Measurements from ENCODE around the gene ZNF324. TPM values are rescaled to one million over a fixed set of nuclear protein-coding genes. Genes with fewer than 3 reads are reported as not detected.
"Not testable (repeated sequence)": the region's sequence is repeated elsewhere in the genome, so short reads cannot be mapped to it uniquely, and the experiment has no call there.

The ZNF324 gene
- total RNA-seq, 1 experiment from 2014 or later: 11.6 TPM

GRCh38 chr19:58492265-58492664 is 25.4 kb downstream of the ZNF324 start:
- DNase-seq (ENCODE audit: low spot score): no peak
- in situ Hi-C loops (cut with HindIII; ENCODE audit: low sequenced_read_pairs): no loop called here

- no peak for DNase-seq (ENCODE audit: low spot score)
- in situ Hi-C loops (cut with HindIII; ENCODE audit: low sequenced_read_pairs): no loop called here
These were observed 30.8 kb downstream of the ZNF324 start for GRCh38 chr19:58497634-58498170.

DNA sequence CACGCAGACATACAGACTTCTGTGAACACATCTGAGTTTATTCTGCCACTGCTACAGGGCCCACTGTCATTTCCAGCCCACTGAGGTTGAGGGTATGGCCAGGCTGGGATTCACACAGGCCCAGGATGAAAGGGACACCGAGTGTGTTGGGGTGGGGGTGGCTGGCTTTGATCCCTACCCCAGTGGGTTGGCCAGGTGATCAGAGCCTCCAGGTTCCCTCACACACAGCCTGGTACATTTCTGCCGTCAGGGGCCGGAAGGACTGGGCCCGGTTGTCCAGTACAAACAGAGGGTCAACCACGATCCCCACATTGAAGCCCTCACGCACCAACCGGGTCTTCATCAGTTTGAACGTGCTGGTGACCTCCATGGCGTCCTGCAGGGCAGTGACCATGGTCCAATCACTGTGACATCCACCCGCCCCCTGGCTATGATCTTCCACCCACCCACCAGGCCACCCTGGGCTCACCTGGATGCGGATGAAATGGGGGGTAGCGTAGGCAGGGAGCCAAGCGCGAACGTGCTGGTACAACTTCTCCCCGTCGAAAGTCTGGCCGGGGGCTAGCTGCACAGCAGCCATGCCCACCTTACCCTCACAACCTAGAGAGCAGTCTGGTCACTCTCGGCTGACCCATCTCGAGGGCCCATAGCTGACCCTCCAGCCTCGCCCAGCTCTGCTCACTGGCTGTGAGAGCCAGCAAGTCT is 31.6 kb downstream of the ZNF324 start:
- DNase-seq (ENCODE audit: low spot score): no peak
- in situ Hi-C loops (cut with HindIII; ENCODE audit: low sequenced_read_pairs): no loop called here

DNA sequence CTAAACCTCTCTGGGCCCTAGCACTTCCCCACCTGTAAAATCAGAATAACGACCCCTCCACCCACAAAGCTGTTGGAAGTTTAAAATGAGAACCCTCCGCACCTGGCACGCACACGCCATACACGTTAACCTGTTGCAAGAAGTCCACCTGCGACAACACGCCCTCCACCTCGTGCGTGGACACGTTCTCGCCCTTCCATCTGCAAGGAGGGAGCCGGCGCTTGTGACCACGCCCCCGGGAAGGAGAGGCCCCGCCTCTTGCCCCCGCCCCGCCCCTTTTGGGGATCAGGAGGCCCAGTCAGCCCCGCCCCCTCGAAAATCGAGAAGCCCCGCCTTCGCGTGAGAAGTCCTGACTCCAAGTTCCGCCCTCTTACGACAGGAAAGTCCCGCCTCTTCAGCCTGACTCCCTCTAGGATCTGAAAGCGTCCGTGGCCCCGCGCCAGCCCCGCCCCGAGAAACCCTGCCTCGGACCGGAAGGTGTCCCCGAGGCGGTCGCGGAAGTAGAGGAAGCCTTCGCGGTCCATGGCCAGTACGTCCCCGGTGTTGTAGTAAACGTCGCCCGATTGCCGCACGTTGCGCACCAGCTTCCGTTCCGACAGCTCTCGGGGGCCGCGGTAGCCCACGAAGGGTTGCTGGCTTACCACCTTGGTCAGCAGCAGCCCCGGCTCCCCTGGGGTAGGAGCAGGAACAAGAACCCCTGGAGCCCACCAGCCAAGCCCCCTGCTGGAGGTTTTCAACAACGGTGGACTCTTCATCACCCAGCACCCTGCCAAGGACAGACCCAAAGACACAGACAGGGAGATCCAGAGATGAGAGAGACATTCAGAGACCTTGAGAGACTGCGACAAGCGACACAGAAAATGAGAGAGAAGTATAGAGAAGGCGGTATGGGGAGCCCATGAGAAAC is 32.4 kb downstream of the ZNF324 start:
- in situ Hi-C loops (cut with HindIII; ENCODE audit: low sequenced_read_pairs): no loop called here
- peak; percentile 99 for DNase-seq (ENCODE audit: low spot score)

GRCh38 chr19:58500242-58500641 is 33.4 kb downstream of the ZNF324 start:
- in situ Hi-C loops (cut with HindIII; ENCODE audit: low sequenced_read_pairs): no loop called here
- no peak for DNase-seq (ENCODE audit: low spot score)

- in situ Hi-C loops (cut with HindIII; ENCODE audit: low sequenced_read_pairs): not testable (repeated sequence)
These were observed 40.8 kb downstream of the ZNF324 start for GRCh38 chr19:58507602-58508223.

DNA sequence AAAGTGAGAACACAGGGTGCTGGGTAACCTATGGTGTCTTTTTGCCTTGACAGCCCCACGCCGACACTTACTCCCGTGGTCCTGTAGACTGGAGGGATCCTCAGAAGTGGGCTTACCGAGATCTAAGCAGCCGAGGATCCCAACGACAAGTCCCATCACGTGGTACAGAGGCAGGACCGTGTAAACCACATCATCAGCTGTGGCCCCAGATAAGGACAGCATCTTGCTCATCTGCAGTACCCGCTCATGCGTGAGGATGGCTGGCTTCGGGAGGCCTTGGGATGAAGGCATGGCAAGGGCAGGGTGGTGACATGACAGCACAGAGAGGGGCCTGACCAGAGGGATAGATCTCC is 42.8 kb downstream of the ZNF324 start:
- in situ Hi-C loops (cut with HindIII; ENCODE audit: low sequenced_read_pairs): no loop called here
- no peak for DNase-seq (ENCODE audit: low spot score)

More at GRCh38 chr19:58507602-58508223, 40.8 kb downstream of the ZNF324 start:
- not testable (repeated sequence) for DNase-seq (ENCODE audit: low spot score)

- in situ Hi-C loops (cut with HindIII; ENCODE audit: low sequenced_read_pairs): no loop called here
- no peak for DNase-seq (ENCODE audit: low spot score)
These were observed 43.4 kb downstream of the ZNF324 start for GRCh38 chr19:58510084-58510862.

DNA sequence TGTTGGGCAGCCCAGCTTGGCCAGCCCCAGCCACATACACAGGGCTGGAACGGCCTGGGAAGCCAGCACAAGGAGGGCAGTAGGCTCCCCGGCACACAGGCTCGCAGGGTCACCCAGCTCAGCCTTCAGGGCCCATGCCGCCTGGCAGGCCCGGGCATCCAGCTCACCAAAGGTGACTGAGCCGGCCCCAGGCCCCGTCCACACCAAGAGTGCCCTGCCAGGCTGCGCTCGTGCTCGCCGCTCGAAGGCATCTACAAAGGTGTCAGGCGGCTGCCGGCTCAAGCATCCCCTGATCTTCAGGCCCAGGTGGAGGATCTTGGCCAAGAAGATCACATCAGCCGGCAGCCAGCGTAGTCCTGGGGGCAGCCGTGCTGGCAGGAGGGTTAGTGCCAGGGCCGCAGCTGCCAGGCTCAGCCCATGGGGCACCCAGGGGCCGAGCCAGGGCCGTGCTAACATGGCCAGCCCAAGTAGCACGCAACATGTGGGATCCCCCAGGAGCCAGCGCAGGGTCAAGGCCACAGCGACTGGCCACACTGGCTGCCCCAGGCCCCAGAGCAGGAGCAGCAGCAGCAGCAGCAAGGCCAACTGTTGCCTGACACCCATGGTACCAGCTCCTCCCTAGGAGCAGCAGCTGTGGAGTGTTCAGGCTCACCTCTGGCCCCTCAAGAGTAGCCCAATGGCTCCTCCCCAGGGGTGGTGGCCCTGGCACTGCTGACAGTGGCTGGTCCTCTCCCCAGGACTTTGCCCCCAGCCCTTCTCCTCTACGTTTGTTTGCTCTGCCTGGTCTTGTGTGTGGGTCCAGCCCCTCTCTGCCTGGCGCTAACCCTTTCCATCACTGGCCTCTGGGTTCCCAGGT is 44.7 kb downstream of the ZNF324 start, which contains the start of gene SLC27A5:
Gene SLC27A5 (minus strand): TSS at position 640 of the 856 bp plus-strand sequence. CDS start 37 bp downstream, at position 603.
- no peak for DNase-seq (ENCODE audit: low spot score)
- in situ Hi-C loops (cut with HindIII; ENCODE audit: low sequenced_read_pairs): no loop called here

DNA sequence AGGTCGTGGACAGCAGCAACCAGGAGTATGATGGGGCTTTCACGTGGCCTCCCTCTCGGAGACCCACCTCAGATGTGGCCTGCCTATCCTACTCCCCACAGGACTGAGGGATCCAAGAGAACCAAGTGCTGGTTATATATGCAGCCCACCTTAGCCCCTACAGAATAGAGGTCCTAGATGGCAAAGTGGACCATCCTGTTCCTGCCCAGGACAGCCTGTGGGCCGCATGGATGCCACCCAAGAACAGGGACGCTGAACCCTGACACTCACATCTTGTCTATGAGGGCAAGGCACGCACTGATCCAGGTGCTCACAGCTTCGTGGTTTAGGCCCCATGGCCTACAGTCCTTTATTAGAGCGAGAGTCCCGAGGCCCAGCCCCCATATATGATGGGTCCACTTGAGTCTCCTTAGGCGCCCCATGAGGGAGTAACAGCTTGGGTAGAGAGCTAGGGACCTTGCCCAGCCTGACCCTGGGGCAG is 46.4 kb downstream of the ZNF324 start:
- no peak for DNase-seq (ENCODE audit: low spot score)
- in situ Hi-C loops (cut with HindIII; ENCODE audit: low sequenced_read_pairs): no loop called here

DNA sequence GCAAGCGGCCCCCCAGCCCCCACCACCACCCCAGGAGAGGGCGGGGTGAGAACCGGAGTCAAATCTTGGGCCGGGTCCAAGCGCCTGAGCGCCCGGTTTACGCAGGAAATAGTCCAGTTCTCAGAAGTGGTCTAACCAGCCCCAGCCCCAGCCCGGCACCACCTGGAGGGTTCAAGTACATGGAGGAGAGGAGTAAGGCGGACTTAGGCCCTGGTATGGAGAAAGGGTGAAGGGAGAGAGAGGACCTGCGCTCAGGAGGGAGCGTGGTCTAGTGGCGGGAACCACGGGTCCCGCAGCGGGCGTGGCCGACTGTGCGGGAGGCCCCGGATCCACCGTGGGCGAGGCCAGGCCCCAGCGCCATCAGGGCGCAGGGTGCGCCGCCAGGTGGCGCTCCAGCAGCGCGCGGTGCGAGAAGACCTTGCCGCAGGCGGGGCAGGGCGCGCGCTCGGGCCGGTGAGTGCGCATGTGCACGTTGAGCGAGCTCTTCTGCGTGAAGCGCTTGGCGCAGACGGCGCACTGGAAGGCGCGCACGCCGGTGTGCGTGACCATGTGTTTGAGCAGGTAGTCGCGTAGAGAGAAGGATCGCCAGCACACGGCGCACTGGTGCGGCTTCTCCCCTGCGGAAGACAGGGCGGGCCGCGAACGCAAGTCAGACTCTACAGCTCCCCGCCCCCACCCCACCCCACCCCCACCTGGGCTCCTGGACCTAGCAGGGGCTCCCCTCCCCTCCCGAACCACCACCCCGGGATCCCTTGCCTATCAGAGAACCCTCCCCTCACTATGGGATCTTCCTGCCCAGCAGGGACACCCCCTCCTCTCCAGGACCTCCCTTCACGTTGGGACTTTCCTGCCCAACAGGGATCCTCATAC is 47.0 kb downstream of the ZNF324 start:
- peak; percentile 83 for DNase-seq (ENCODE audit: low spot score)
- in situ Hi-C loops (cut with HindIII; ENCODE audit: low sequenced_read_pairs): no loop called here

- no peak for DNase-seq (ENCODE audit: low spot score)
- in situ Hi-C loops (cut with HindIII; ENCODE audit: low sequenced_read_pairs): no loop called here
These were observed 47.7 kb downstream of the ZNF324 start for GRCh38 chr19:58514564-58515022.

DNA sequence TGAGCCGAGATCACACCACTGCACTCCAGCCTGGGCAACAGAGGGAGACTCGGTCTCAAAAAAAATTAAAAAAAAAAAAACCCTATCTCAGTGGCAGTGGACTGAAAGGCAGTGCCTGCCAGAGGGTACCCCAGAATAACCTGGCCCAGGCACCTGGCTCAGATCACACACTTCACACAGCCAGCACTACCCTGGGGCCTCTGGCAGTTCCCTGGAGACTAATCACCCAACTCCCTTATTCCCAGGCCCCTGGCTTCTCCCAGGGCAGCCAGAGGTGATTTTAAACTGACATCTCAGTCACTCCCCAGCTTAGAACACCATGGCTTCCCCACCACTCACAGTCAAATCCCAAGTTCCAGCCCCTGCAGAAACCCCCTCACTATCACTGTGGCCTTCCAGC is 48.4 kb downstream of the ZNF324 start:
- DNase-seq (ENCODE audit: low spot score): no peak
- in situ Hi-C loops (cut with HindIII; ENCODE audit: low sequenced_read_pairs): no loop called here

GRCh38 chr19:58516246-58516836 is 49.5 kb downstream of the ZNF324 start:
- no peak for DNase-seq (ENCODE audit: low spot score)
- in situ Hi-C loops (cut with HindIII; ENCODE audit: low sequenced_read_pairs): no loop called here

DNA sequence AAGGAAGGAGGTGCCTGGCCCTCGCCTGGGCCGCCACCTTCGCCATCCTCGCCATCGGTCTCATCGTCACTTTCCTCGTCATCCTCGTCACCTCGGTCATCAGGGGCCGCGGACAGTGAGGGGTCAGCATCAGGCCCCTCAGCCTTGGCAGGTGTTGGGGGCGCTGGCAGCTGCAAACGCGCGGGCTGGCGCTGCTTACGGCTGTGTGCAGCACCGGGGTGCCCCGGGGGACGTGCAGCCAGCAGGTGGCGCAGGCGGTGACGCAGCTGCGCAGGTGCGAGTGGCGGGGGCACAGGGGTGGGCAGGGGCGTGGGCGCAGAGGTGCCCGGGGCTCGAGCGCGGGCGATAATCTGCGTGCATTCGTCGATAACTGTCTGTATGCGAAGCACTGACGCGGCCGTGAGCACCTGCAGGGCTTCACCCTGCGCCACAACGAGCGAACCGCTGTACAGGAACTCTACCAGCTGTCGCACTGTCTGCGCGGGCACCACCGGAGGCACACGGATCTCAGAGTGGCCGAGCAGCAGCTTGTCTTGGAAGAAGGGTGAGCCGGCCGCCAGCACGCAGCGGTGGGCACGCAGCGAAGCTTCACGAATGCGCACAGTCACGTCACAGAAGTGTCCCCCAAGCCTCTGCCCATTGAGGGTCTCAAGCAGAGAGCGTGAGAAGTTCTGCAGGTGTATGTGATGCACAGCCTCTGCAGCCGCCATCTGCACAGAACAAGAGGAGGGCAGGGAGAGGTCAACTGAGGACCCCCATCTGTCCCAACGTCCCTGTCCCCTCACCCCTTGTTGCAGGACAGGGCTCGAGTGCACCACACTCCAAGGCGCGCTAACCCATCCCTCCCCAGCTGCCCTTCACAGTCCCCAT is 50.3 kb downstream of the ZNF324 start:
- DNase-seq (ENCODE audit: low spot score): no peak

More for the DNA sequence above, 50.3 kb downstream of the ZNF324 start:
- in situ Hi-C loops (cut with HindIII; ENCODE audit: low sequenced_read_pairs): no loop called here
